H1 (cell line): Measurements from ENCODE around the gene PRDM1. TPM values are rescaled to one million over a fixed set of nuclear protein-coding genes. Genes with fewer than 3 reads are reported as not detected.

ENCODE experiments used
- GTF2F1 ChIP-seq: IDR thresholded peaks from 2 replicates; pipeline ENCODE4 v1.6.1; 2012; ENCODE audit warnings: low read depth, low read length, improper control_type of control experiment, borderline replicate concordance
- RNF2 ChIP-seq: fragments of 200-900, 300-1000 bp; sonication (generic); IDR thresholded peaks from 2 replicates; pipeline ENCODE4 v1.7.1; 2016; ENCODE audit warnings: borderline replicate concordance, low read depth, mild to moderate bottlenecking, antibody characterized with exemption, low read length; ENCODE audit not compliant: poor library complexity, severe bottlenecking; ENCODE audit errors: missing control alignments
- SP4 ChIP-seq: IDR thresholded peaks from 2 replicates; pipeline ENCODE4 v1.6.1; 2012; ENCODE audit warnings: low read length, inconsistent platforms
- polyA plus RNA-seq, 7 experiments: library from polyadenylated mRNA; depleted of rRNA in 3 of 7; stranded (reverse) in 5 of 7; unstranded in 2 of 7; fragments of >200 nt in 5 of 7; fragments of 200-250 nt in 2 of 7; gene quantifications; 1 replicate in 5 of 7; 2 replicates in 1 of 7; 4 replicates in 1 of 7; pipeline versions ENCODE4 v1.2.1 to v1.2.3, GENCODE V29; 2011 to 2013; ENCODE audit warnings: missing spikeins in 2 of 7, mixed read lengths in 2 of 7
- total RNA-seq: library from RNA; stranded (reverse); fragmentation: NEBNext Ultra II Directional; extraction: Animal tissue kit (Norgen Biotek cat#: 25700); gene quantifications from 2 replicates; pipeline ENCODE4 v1.2.1, GENCODE V29; 2021

PRDM1 gene
- total and polyA plus RNA-seq, 2 of the 8 experiments (the other 6 are each of a cell fraction or from before 2014, with no cell fraction given): 0.21 to 0.74 TPM

DNA sequence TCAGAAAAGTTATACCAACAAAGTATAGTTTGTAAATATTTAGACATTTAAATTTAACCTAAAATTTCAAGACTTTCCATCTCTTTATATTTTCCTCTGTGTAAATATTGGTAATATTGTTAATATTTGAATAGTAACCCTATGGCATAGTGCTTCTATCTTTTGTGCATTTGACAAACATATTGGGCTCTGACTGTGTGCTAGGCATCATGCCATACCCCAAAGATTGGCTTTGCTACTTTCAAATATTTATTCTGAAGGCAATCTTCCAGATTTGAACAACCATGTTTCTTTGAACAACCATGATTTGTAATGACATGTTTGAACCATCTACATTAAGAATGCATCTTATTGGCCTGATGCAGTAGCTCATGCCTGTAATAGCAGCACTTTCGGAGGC lies 15.5 kb upstream of the PRDM1 start (continued):
- TF ChIP-seq RNF2: no peak
- no peak for TF ChIP-seq SP4
- no peak for TF ChIP-seq GTF2F1
